ENCODE results near the gene SORCS2. TPM values are rescaled to one million over a fixed set of nuclear protein-coding genes. Genes with fewer than 3 reads are reported as not detected.

SORCS2 gene
- total RNA-seq, 1 experiment from 2014 or later = not detected

- intact Hi-C loops (cut with micrococcal nuclease) = no loop called here
- ChIA-PET POLR2A (interaction anchor here (0.7 kb wide), 1 partner anchor 423 kb away, joined by 4 read pairs; no protein-coding TSS in a partner anchor), CTCF (interaction anchor here (1.7 kb wide), 1 partner anchor 17 kb away, joined by 5 read pairs; no protein-coding TSS in a partner anchor)
- Mint-ChIP-seq H3K27ac (ENCODE audit: low read depth, unreplicated experiment) (no peak overlapping the region), H3K36me3 (ENCODE audit: insufficient read depth, unreplicated experiment) (no peaks in the 10 kb centered on the region), H3K4me3 (ENCODE audit: unreplicated experiment) (no peak overlapping the region), H3K27me3 (ENCODE audit: insufficient read depth, unreplicated experiment) (peaks cover 68% of the 10 kb centered on the region), H3K9me3 (ENCODE audit: unreplicated experiment) (no peaks in the 10 kb centered on the region), H3K4me1 (ENCODE audit: insufficient read depth, unreplicated experiment) (no peaks in the 10 kb centered on the region)
- no peak for TF ChIP-seq CTCF (IDR thresholded peaks at IDR 0.05; ENCODE audit: unreplicated experiment)
- DNase-seq (ENCODE audit: unreplicated experiment) = no peak
- BruUV-seq (replicated peaks) = no TSS peak
These were observed 121.0 kb downstream of the SORCS2 start for GRCh38 chr4:7313347-7313811.

- Mint-ChIP-seq H3K36me3 (ENCODE audit: insufficient read depth, unreplicated experiment) (no peaks in the 10 kb centered on the region), H3K4me3 (ENCODE audit: unreplicated experiment) (no peak overlapping the region), H3K9me3 (ENCODE audit: unreplicated experiment) (no peaks in the 10 kb centered on the region), H3K4me1 (ENCODE audit: insufficient read depth, unreplicated experiment) (no peaks in the 10 kb centered on the region), H3K27ac (ENCODE audit: low read depth, unreplicated experiment) (no peak overlapping the region), H3K27me3 (ENCODE audit: insufficient read depth, unreplicated experiment) (peaks cover 62% of the 10 kb centered on the region)
- POLR2A ChIA-PET = interaction anchor here (0.7 to 0.8 kb wide), 2 partner anchors 423 to 1050 kb away, joined by 3 to 4 read pairs; no protein-coding TSS in a partner anchor
- CTCF ChIA-PET = no interaction called here
- TF ChIP-seq CTCF (IDR thresholded peaks at IDR 0.05; ENCODE audit: unreplicated experiment) = no peak
- intact Hi-C loops (cut with micrococcal nuclease) = no loop called here
- DNase-seq (ENCODE audit: unreplicated experiment) = no peak
- BruUV-seq (replicated peaks) = no TSS peak
These were observed 121.7 kb downstream of the SORCS2 start for GRCh38 chr4:7313991-7314390.

GRCh38 chr4:7315286-7315685, 122.9 kb downstream of the SORCS2 start:
- intact Hi-C loops (cut with micrococcal nuclease) = no loop called here
- BruUV-seq (replicated peaks) = no TSS peak
- Mint-ChIP-seq H3K9me3 (ENCODE audit: unreplicated experiment) (no peaks in the 10 kb centered on the region), H3K4me3 (ENCODE audit: unreplicated experiment) (no peak overlapping the region), H3K36me3 (ENCODE audit: insufficient read depth, unreplicated experiment) (no peaks in the 10 kb centered on the region), H3K27me3 (ENCODE audit: insufficient read depth, unreplicated experiment) (peaks cover 49% of the 10 kb centered on the region), H3K4me1 (ENCODE audit: insufficient read depth, unreplicated experiment) (no peaks in the 10 kb centered on the region), H3K27ac (ENCODE audit: low read depth, unreplicated experiment) (no peak overlapping the region)
- ChIA-PET POLR2A (no interaction called here), CTCF (interaction anchor here (0.7 kb wide), 1 partner anchor 861 kb away, joined by 3 read pairs; no protein-coding TSS in a partner anchor)
- no peak for DNase-seq (ENCODE audit: unreplicated experiment)
- TF ChIP-seq CTCF (IDR thresholded peaks at IDR 0.05; ENCODE audit: unreplicated experiment) = no peak

GRCh38 chr4:7315935-7316334, 123.6 kb downstream of the SORCS2 start:
- ChIA-PET CTCF (interaction anchor here (0.6 to 1.8 kb wide), 3 partner anchors 12 to 861 kb away, joined by 3 to 5 read pairs (median 4); no protein-coding TSS in a partner anchor), POLR2A (no interaction called here)
- no peaks in the 10 kb centered on the region for H3K9me3 Mint-ChIP-seq (ENCODE audit: unreplicated experiment)
- BruUV-seq (replicated peaks) = no TSS peak
- no peaks in the 10 kb centered on the region for H3K36me3 Mint-ChIP-seq (ENCODE audit: insufficient read depth, unreplicated experiment)
- peaks cover 42% of the 10 kb centered on the region for H3K27me3 Mint-ChIP-seq (ENCODE audit: insufficient read depth, unreplicated experiment)
- no peak for TF ChIP-seq CTCF (IDR thresholded peaks at IDR 0.05; ENCODE audit: unreplicated experiment)
- intact Hi-C loops (cut with micrococcal nuclease) = no loop called here
- no peak overlapping the region for H3K4me3 Mint-ChIP-seq (ENCODE audit: unreplicated experiment)
- no peak overlapping the region for H3K27ac Mint-ChIP-seq (ENCODE audit: low read depth, unreplicated experiment)
- DNase-seq (ENCODE audit: unreplicated experiment) = no peak
- H3K4me1 Mint-ChIP-seq (ENCODE audit: insufficient read depth, unreplicated experiment) = no peaks in the 10 kb centered on the region

All from MCF 10A (cell line).